ENCODE measurements around the gene TAF11L13.
"Not testable (repeated sequence)": the region's sequence is repeated elsewhere in the genome, so short reads cannot be mapped to it uniquely, and the experiment has no call there.

The TAF11L13 gene

GRCh38 chr5:17631788-17632187, at the start of gene TAF11L13:
Gene TAF11L13 (plus strand): TSS chr5:17632088.
- not testable (repeated sequence) for DNase-seq (ENCODE audit: low read depth, low spot score)

- not testable (repeated sequence) for DNase-seq (ENCODE audit: low read depth, low spot score)
Observed at GRCh38 chr5:17585658-17586057, 46.2 kb upstream of the TAF11L13 start, which contains the start of gene TAF11L7. Gene TAF11L7 (minus strand): TSS chr5:17585758.

DNA sequence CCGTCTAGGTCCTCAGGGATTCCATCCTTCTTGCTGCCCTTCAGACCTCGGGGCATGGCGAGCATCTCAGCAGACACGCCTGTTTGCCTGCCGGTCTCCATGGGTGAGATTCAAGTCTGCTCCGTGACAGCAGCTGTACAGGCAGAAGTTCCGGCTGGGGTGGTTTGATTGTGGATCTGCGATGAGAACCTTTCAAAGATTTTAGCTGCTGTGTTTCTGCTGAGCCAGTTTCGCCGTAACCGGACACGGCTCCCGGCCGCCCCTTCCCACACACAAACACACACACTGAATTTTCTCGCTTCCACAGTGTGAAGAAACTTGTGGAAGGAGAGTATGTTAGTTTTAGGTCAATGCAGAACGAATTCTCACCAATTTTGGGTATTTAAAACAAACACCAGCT, 41.0 kb upstream of the TAF11L13 start, which contains the start of gene TAF11L8:
TSS of gene TAF11L8 (minus strand) at position 101 of the 400 bp plus-strand sequence.
- not testable (repeated sequence) for DNase-seq (ENCODE audit: low read depth, low spot score)

GRCh38 chr5:17594255-17594654, 37.6 kb upstream of the TAF11L13 start, which contains the start of gene TAF11L9:
Gene TAF11L9 (minus strand): TSS chr5:17594394.
- not testable (repeated sequence) for DNase-seq (ENCODE audit: low read depth, low spot score)

DNA sequence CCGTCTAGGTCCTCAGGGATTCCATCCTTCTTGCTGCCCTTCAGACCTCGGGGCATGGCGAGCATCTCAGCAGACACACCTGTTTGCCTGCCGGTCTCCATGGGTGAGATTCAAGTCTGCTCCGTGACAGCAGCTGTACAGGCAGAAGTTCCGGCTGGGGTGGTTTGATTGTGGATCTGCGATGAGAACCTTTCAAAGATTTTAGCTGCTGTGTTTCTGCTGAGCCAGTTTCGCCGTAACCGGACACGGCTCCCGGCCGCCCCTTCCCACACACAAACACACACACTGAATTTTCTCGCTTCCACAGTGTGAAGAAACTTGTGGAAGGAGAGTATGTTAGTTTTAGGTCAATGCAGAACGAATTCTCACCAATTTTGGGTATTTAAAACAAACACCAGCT, 34.2 kb upstream of the TAF11L13 start, which contains the start of gene TAF11L10:
TSS of gene TAF11L10 (minus strand) at position 101 of the 400 bp plus-strand sequence.
- not testable (repeated sequence) for DNase-seq (ENCODE audit: low read depth, low spot score)

DNA sequence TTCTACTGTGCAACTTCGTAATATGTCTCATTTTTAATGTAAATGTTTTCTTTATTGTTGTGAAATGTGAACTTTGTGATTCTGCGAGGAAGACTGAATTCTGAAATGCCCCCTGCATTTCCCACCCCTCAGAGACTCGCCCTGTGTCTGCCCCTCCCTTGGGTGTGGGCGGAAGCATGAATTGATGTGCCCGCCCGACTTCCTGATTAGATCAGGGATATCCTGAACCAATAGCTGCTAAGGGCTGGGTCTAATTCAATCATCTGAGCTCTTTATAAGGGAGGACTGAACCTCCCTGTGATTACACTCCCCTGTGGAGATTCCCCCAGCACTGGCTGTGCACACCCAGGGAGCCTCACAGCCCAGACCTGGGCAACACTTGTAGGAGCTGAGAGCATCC, 28.0 kb upstream of the TAF11L13 start, which contains the start of gene TAF11L11:
TSS of gene TAF11L11 (plus strand) at position 304 of the 400 bp plus-strand sequence.
- DNase-seq (ENCODE audit: low read depth, low spot score), result not testable (repeated sequence)

- no peak for DNase-seq (ENCODE audit: low read depth, low spot score)
Observed at GRCh38 chr5:17604951-17605350, 26.9 kb upstream of the TAF11L13 start.

DNA sequence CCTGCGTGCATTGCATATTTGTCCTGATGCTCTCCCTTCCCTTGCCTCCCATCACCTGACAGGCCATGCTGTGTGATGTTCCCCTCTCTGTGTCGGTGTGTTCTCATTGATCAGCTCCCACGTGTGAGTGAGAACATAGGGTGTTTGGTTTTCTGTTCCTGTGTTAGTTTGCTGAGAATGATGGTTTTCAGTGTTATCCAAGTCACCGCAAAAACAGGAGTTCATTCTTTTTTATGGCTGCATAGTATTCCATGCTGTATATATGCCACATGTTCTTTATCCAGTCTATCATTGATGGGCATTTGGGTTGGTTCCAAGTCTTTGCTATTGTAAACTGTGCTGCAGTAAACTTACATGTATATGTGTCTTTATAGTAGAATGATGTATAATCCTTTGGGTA, 24.4 kb upstream of the TAF11L13 start:
- DNase-seq (ENCODE audit: low read depth, low spot score), result not testable (repeated sequence)

GRCh38 chr5:17610092-17610491, 21.8 kb upstream of the TAF11L13 start, which contains the start of gene TAF11L12:
Gene TAF11L12 (plus strand): TSS chr5:17610392.
- DNase-seq (ENCODE audit: low read depth, low spot score), result not testable (repeated sequence)

DNA sequence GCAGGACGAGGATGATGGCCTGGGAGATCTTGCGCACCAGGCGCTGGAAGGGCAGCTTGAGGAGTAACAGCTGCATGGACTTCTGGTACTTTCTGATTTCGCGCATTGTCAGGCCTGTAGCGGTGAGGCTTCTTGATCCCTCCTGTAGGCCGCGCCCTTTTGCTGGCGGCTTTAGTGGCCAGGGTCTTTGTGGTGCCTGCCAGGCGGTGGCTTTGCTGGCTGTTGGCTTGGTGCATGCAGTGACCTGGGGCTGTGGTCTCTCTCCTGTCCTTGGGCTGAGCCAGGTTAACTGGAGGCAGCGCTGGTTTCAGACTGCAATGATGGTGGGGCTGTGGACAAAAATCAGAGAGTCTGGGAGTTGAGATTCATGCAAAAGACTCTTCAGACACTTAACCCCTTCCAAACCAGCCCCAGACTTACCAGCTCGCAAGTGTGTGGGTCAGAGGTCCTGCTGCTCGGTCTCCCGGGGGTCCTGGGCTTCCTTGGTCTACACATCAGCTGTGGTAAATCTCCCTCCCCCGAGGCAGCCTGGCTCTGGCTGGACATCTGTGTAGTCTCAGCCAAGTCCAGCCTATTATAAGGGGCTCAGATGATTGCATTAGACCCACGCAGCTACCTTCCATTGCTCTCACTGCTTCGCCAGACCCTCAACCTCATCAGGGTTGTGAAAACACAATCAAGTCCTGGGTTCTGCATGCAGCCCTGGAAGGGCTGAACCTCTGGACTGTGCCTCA, 16.8 kb upstream of the TAF11L13 start:
- no peak for DNase-seq (ENCODE audit: low read depth, low spot score)

- no peak for DNase-seq (ENCODE audit: low read depth, low spot score)
Observed at GRCh38 chr5:17619354-17619753, 12.5 kb upstream of the TAF11L13 start.

- no peak for DNase-seq (ENCODE audit: low read depth, low spot score)
Observed at GRCh38 chr5:17620627-17621026, 11.3 kb upstream of the TAF11L13 start.

DNA sequence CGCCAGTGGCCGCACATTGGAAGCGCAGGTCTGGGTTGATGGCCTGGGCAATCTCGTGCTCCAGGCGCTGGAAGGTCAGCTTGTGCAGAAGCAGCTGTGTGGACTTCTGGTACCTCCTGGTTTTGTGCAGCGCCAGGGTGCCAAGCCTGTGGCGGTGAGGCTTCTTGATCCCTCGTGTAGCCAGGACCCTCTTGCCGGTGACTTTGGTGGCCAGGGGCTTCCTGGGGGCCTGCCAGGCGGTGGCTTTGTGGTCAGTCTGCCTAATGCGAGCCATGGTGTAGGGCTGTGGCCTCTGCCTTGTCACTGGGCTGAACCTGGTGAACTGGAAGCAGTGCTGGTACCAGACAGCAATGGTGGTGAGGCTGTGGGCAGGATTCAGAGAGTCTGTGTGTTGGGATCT, 6.2 kb upstream of the TAF11L13 start:
- no peak for DNase-seq (ENCODE audit: low read depth, low spot score)

- no peak for DNase-seq (ENCODE audit: low read depth, low spot score)
Observed at GRCh38 chr5:17634160-17634559, 2.3 kb downstream of the TAF11L13 start, which contains the start of gene TAF11L14. Gene TAF11L14 (plus strand): TSS chr5:17634460.

GRCh38 chr5:17649232-17649631, 17.3 kb downstream of the TAF11L13 start:
- DNase-seq (ENCODE audit: low read depth, low spot score), result not testable (repeated sequence)

DNA sequence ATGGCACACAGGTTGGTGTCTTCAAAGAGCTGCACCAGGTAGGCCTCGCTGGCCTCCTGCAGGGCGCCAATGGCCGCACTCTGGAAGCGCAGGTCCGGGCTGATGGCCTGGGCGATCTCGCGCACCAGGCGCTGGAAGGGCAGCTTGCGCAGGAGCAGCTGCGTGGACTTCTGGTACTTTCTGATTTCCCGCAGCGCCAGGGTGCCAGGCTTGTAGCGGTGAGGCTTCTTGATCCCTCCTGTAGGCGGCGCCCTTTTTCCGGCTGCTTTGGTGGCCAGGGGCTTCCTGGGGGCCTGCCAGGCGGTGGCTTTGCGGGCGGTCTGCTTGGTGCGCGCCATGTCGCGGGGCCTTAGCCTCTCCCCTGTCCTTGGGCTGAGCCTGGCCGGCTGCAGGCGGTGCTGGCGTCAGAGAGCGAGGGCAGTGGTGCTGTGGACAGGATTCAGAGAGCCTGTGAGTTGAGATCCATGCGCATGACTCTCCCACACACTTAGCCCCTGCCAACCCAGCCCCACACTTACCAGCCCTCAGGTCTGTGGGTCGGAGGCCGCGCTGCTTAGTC, 23.4 kb downstream of the TAF11L13 start:
- DNase-seq (ENCODE audit: low read depth, low spot score), result not testable (repeated sequence)

- no peak for DNase-seq (ENCODE audit: low read depth, low spot score)
Observed at GRCh38 chr5:17655921-17656320, 24.0 kb downstream of the TAF11L13 start.

- DNase-seq (ENCODE audit: low read depth, low spot score), result no peak
Observed at GRCh38 chr5:17663182-17663581, 31.3 kb downstream of the TAF11L13 start.

GRCh38 chr5:17665836-17666235, 33.9 kb downstream of the TAF11L13 start:
- no peak for DNase-seq (ENCODE audit: low read depth, low spot score)

- no peak for DNase-seq (ENCODE audit: low read depth, low spot score)
Observed at GRCh38 chr5:17666726-17667235, 34.9 kb downstream of the TAF11L13 start.

DNA sequence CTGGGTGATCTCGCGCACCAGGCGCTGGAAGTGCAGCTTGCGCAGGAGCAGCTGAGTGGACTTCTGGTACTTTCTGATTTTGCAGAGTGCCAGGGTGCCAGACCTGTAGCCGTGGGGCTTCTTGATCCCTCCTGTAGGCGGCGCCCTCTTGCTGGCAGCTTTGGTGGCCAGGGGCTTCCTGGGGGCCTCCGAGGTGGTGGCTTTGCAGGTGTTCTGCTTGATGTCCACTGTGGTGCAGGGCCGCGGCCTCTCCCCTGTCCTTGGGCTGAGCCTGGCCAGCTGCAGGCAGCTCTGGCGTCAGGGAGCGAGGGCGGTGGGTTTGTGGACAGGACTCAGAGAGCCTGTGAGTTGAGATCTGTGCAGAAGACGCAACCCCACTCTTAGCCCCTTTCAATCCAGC, 38.5 kb downstream of the TAF11L13 start:
- no peak for DNase-seq (ENCODE audit: low read depth, low spot score)

DNA sequence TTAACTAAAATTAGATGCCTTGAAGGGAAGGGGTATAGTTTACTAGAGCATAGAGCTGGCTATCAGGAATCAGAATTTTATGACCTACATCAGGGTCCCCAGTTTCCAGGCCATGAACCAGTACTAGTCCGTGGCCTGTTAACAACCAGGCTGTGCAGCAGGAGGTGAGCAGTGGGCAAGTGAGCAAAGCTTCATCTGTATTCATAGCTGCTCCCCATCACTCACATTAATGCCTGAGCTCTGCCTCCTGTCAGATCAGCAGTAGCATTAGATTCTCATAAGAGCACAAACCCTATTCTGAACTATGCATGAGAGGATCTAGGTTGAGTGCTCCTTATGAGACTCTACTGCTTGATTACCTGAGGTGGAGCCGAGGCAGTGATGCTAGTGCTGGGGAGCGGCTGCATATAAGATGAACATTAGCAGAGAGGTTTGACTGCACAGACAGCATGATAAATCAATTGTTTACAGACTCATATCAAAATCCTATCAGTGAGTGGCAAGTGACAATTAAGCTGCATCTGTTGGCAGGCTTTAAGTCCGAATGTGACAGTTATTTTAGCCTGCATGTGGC, 47.0 kb downstream of the TAF11L13 start:
- DNase-seq (ENCODE audit: low read depth, low spot score), result no peak

Measured in activated CD4-positive, CD25-positive, alpha-beta regulatory T cell treated with anti-CD3 and anti-CD28 coated beads, Interleukin-2, amount 50 U/mL, for 16 hours (primary cell).